H1 (cell line): Measurements from ENCODE around the gene C15orf39. TPM values are rescaled to one million over a fixed set of nuclear protein-coding genes. Genes with fewer than 3 reads are reported as not detected.

Source experiments
- CTCF ChIA-PET: fragments of 300-600 bp; sonication (Branson Sonifier 250); formaldehyde crosslinking; loops from one replicate; lab custom pipeline; 2021; ENCODE audit not compliant: partially characterized antibody; lab: Charles Lee
- POLR2A ChIA-PET: fragments of 300-600 bp; sonication (Branson Sonifier 250); formaldehyde crosslinking; loops from one replicate; lab custom pipeline; 2021; ENCODE audit warnings: inconsistent platforms; ENCODE audit not compliant: partially characterized antibody; lab: Charles Lee
- DNase-seq, 2 experiments: peaks; one replicate each; pipeline versions ENCODE4 v3.0.0 to v3.0.0-alpha.2; 2010 to 2022; ENCODE audit warnings: low spot score in 2 of 2, low read depth in 1 of 2, mixed read lengths in 1 of 2
- FAIRE-seq: peaks from 2 replicates; lab custom pipeline; 2011; peaks lifted over from hg19 to GRCh38; lab: Jason Lieb, UNC
- H2AFZ ChIP-seq: 2 replicates; pipeline ENCODE4 v1.8.1; 2012; ENCODE audit warnings: low read length, inconsistent platforms
- H2AK5ac ChIP-seq: 2 replicates; pipeline ENCODE4 v1.6.1; 2013; ENCODE audit warnings: low read depth, low read length
- H2BK120ac ChIP-seq: replicated peaks from 2 replicates; pipeline ENCODE3; 2013; ENCODE audit warnings: low read depth, low read length, inconsistent platforms
- H2BK12ac ChIP-seq: 2 replicates; pipeline ENCODE4 v1.6.1; 2013; ENCODE audit warnings: low read depth, low read length
- H2BK15ac ChIP-seq: 2 replicates; pipeline ENCODE4 v1.6.1; 2013; ENCODE audit warnings: low read length
- H2BK20ac ChIP-seq: 2 replicates; pipeline ENCODE4 v1.6.1; 2013; ENCODE audit warnings: low read length
- H2BK5ac ChIP-seq: 2 replicates; pipeline ENCODE4 v1.6.1; 2013; ENCODE audit warnings: low read depth, low read length
- H3K14ac ChIP-seq: 2 replicates; pipeline ENCODE4 v1.6.1; 2013; ENCODE audit warnings: inconsistent platforms; ENCODE audit not compliant: insufficient read length
- H3K18ac ChIP-seq: 2 replicates; pipeline ENCODE4 v1.6.1; 2013; ENCODE audit warnings: low read length; ENCODE audit errors: extremely low read depth
- H3K23ac ChIP-seq: 2 replicates; pipeline ENCODE4 v1.6.1; 2013; ENCODE audit warnings: inconsistent platforms; ENCODE audit not compliant: insufficient read length
- H3K23me2 ChIP-seq: 2 replicates; pipeline ENCODE4 v1.6.1; 2013; ENCODE audit warnings: low read depth, low read length
- H3K27ac ChIP-seq: 2 replicates; pipeline ENCODE4 v1.6.1; 2011; ENCODE audit warnings: low read depth, low read length, inconsistent platforms
- H3K27me3 ChIP-seq, 4 experiments: replicated peaks in 1 of 4; 1 replicate in 1 of 4; 2 replicates in 3 of 4; pipeline versions ENCODE4 v1.6.1 to v1.8.1; 2011 to 2013; ENCODE audit warnings: low read length in 3 of 4, mild to moderate bottlenecking in 3 of 4, inconsistent platforms in 2 of 4, mixed read lengths in 2 of 4, moderate library complexity in 1 of 4; ENCODE audit not compliant: control insufficient read depth in 3 of 4, insufficient read depth in 3 of 4; ENCODE audit errors: extremely low read depth in 1 of 4
- H3K36me3 ChIP-seq, 4 experiments: 2 replicates each; pipeline versions ENCODE4 v1.6.1 to v1.8.1; 2011 to 2013; ENCODE audit warnings: mild to moderate bottlenecking in 4 of 4, low read length in 3 of 4, moderate library complexity in 2 of 4, control low read depth in 1 of 4, inconsistent platforms in 1 of 4; ENCODE audit not compliant: insufficient read depth in 4 of 4, control insufficient read depth in 2 of 4
- H3K4ac ChIP-seq: replicated peaks from 2 replicates; pipeline ENCODE3; 2013; ENCODE audit warnings: low read length, low read depth, mixed read lengths, inconsistent platforms; ENCODE audit not compliant: insufficient read length
- H3K4me1 ChIP-seq, 4 experiments: replicated peaks in 1 of 4; 1 replicate in 1 of 4; 2 replicates in 3 of 4; pipeline versions ENCODE4 v1.6.1 to v1.8.1; 2011 to 2013; ENCODE audit warnings: low read length in 3 of 4, inconsistent platforms in 2 of 4, mixed read lengths in 1 of 4; ENCODE audit not compliant: insufficient read depth in 4 of 4, control insufficient read depth in 3 of 4
- H3K4me2 ChIP-seq, 2 experiments: 2 replicates each; pipeline versions ENCODE4 v1.6.1 to v1.8.1; 2011 to 2013; ENCODE audit warnings: low read depth in 2 of 2, low read length in 2 of 2, control low read depth in 1 of 2, inconsistent platforms in 1 of 2, mild to moderate bottlenecking in 1 of 2; ENCODE audit not compliant: insufficient read depth in 1 of 2
- H3K4me3 ChIP-seq, 4 experiments: fragments of 200-600, 300-600 bp in 1 of 4; sonication (generic), shearing (Covaris generic), sonication (Bioruptor Twin) in 1 of 4; 2 replicates each; pipeline versions ENCODE4 v1.5.1 to v1.8.1; 2011 to 2016; ENCODE audit warnings: low read length in 4 of 4, low read depth in 3 of 4, control low read depth in 2 of 4, inconsistent platforms in 2 of 4, mild to moderate bottlenecking in 2 of 4, mixed read lengths in 1 of 4, moderate library complexity in 1 of 4; ENCODE audit not compliant: insufficient read depth in 2 of 4; ENCODE audit errors: extremely low read depth in 1 of 4
- H3K56ac ChIP-seq: replicated peaks from 2 replicates; pipeline ENCODE3; 2013; ENCODE audit warnings: low read depth, mild to moderate bottlenecking, mixed read lengths, low read length, inconsistent platforms; ENCODE audit not compliant: insufficient read length
- H3K79me1 ChIP-seq: 2 replicates; pipeline ENCODE4 v1.6.1; 2013; ENCODE audit warnings: low read depth, low read length, control low read depth
- H3K79me2 ChIP-seq, 2 experiments: 2 replicates each; pipeline versions ENCODE4 v1.6.1 to v1.8.1; 2012 to 2013; ENCODE audit warnings: low read length in 2 of 2, mild to moderate bottlenecking in 2 of 2, inconsistent platforms in 1 of 2; ENCODE audit not compliant: insufficient read depth in 2 of 2, control insufficient read depth in 1 of 2
- H3K9ac ChIP-seq, 4 experiments: replicated peaks in 1 of 4; 1 replicate in 1 of 4; 2 replicates in 3 of 4; pipeline versions ENCODE4 v1.6.1 to v1.8.1; 2011 to 2013; ENCODE audit warnings: low read depth in 3 of 4, low read length in 3 of 4, control low read depth in 2 of 4, mild to moderate bottlenecking in 2 of 4, moderate library complexity in 2 of 4, inconsistent platforms in 1 of 4; ENCODE audit errors: extremely low read depth in 1 of 4
- H3K9me3 ChIP-seq, 2 experiments: 2 replicates each; pipeline versions ENCODE4 v1.6.1 to v1.8.1; 2012 to 2013; ENCODE audit warnings: mild to moderate bottlenecking in 2 of 2, moderate library complexity in 2 of 2, control low read depth in 1 of 2, inconsistent platforms in 1 of 2, low read depth in 1 of 2, low read length in 1 of 2, mixed read lengths in 1 of 2; ENCODE audit not compliant: insufficient read depth in 2 of 2
- H4K20me1 ChIP-seq, 2 experiments: replicated peaks in 1 of 2; 2 replicates each; pipeline versions ENCODE3 to v1.8.1; 2011 to 2013; ENCODE audit warnings: inconsistent platforms in 2 of 2, low read length in 2 of 2, mild to moderate bottlenecking in 1 of 2; ENCODE audit not compliant: insufficient read depth in 2 of 2, control insufficient read depth in 1 of 2
- H4K5ac ChIP-seq: 2 replicates; pipeline ENCODE4 v1.6.1; 2013; ENCODE audit warnings: low read length, low read depth, mixed read lengths, inconsistent platforms; ENCODE audit not compliant: insufficient read length
- H4K8ac ChIP-seq: 2 replicates; pipeline ENCODE4 v1.8.0; 2013; ENCODE audit warnings: mild to moderate bottlenecking, moderate library complexity, low read length, inconsistent platforms; ENCODE audit not compliant: insufficient read depth; ENCODE audit errors: extremely low read depth
- H4K91ac ChIP-seq: replicated peaks from 2 replicates; pipeline ENCODE3; 2013; ENCODE audit warnings: low read length, mixed read lengths, inconsistent platforms; ENCODE audit not compliant: insufficient read length
- POLR2AphosphoS5 ChIP-seq: IDR thresholded peaks from 2 replicates; pipeline ENCODE4 v1.6.1; 2011; ENCODE audit warnings: low read depth, low read length
- TEAD4 ChIP-seq: IDR thresholded peaks from 2 replicates; pipeline ENCODE4 v1.6.1; 2012; ENCODE audit warnings: low read depth, low read length, inconsistent platforms, mixed read lengths
- YY1 ChIP-seq: IDR thresholded peaks from 2 replicates; pipeline ENCODE4 v1.6.1; 2011; ENCODE audit warnings: low read depth, mild to moderate bottlenecking, low read length
- WGBS, 2 experiments: shearing (Covaris generic) in 1 of 2; methylation state at CpG; one replicate each; pipeline versions ENCODE4 v1.1.6 to v1.1.7; 2013 to 2015; ENCODE audit warnings: low lambda C conversion rate in 2 of 2, mixed read lengths in 2 of 2, inconsistent platforms in 1 of 2, low coverage in 1 of 2, missing lambda C conversion rate in 1 of 2; ENCODE audit not compliant: insufficient replicate concordance in 2 of 2, insufficient coverage in 1 of 2, insufficient read length in 1 of 2; ENCODE audit errors: extremely low coverage in 1 of 2, missing lambda C conversion rate in 1 of 2; 5-methylcytosine and 5-hydroxymethylcytosine counted together
- polyA plus RNA-seq, 7 experiments: library from polyadenylated mRNA; depleted of rRNA in 3 of 7; stranded (reverse) in 5 of 7; unstranded in 2 of 7; fragments of >200 nt in 5 of 7; fragments of 200-250 nt in 2 of 7; gene quantifications; 1 replicate in 5 of 7; 2 replicates in 1 of 7; 4 replicates in 1 of 7; pipeline versions ENCODE4 v1.2.1 to v1.2.3, GENCODE V29; 2011 to 2013; ENCODE audit warnings: missing spikeins in 2 of 7, mixed read lengths in 2 of 7
- total RNA-seq: library from RNA; stranded (reverse); fragmentation: NEBNext Ultra II Directional; extraction: Animal tissue kit (Norgen Biotek cat#: 25700); gene quantifications from 2 replicates; pipeline ENCODE4 v1.2.1, GENCODE V29; 2021
- TF ChIP-seq, protein P1 (sequence below): IDR thresholded peaks from 2 replicates; pipeline ENCODE4 v1.6.1; 2012; ENCODE audit warnings: low read length, inconsistent platforms

The C15orf39 gene
- total and polyA plus RNA-seq, 2 of the 8 experiments (the other 6 are each of a cell fraction or from before 2014, with no cell fraction given) = 13.8 to 38.5 TPM

DNA sequence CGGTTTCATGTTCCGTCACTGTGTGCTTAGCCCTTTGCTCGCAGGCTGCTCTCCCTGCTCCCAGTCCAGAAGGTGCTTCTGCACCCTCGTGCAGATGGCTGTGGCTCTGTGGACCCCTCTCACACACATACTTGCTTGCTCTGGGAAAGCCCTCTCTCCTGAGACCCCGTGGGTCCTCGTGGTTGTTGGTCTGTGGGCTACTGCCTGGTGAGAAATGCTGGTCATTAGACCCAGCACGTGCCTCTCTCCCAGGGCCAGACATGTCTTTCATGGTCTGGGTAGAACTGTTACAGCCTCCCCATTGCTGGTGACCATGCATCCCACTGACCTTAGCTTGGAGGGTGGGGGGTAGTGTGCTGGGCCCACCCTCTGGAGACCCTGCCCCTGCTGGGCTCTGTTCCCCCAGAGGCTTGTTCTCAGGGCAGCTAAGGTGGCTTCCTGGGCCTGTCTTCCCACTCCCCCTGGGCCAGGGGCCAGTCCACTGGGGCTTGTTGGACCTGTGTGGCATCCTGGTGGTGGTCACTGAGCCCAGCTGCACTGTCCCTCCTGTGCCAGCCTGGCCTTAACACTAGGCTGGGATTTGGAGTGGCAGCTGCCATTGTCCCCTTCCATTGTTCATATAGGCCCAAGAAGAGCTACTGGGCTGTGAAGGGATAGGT is 10.6 kb downstream of the C15orf39 start:
- H3K79me1 ChIP-seq = peaks cover 5% of the 10 kb centered on the region; the same call in 1 of the 2 replicates
- no peak overlapping the region for H2BK15ac ChIP-seq
- H3K27me3 ChIP-seq = no peaks in the 10 kb centered on the region
- no peak overlapping the region for H2BK12ac ChIP-seq
- H3K79me2 ChIP-seq = peaks cover 0 to 27% of the 10 kb centered on the region in 2 experiments; a peak in 2 of 4 replicates
- H2BK5ac ChIP-seq = no peak overlapping the region
- H2AFZ ChIP-seq = no peak overlapping the region
- H3K14ac ChIP-seq = no peak overlapping the region
- no peak overlapping the region for H4K91ac ChIP-seq
- H3K9ac ChIP-seq = no peak overlapping the region
- peaks cover 27 to 41% (median 28%) of the 10 kb centered on the region in 4 experiments; a peak in 7 of 8 replicates for H3K36me3 ChIP-seq
- no peak overlapping the region for H3K4ac ChIP-seq
- DNase-seq = no peak
- peaks cover 37 to 46% of the 10 kb centered on the region in 2 experiments for H4K20me1 ChIP-seq
- 91% methylated on average over 7 of the region's 7 CpGs; no CpG with 5 or more reads in 1 of the 2 experiments for WGBS, 2 experiments
- H4K5ac ChIP-seq = no peak overlapping the region
- FAIRE-seq = no peak
- no peak overlapping the region for H3K4me3 ChIP-seq
- no peak overlapping the region for H2BK120ac ChIP-seq
- H3K56ac ChIP-seq = no peak overlapping the region
- H3K9me3 ChIP-seq = no peaks in the 10 kb centered on the region
- no peak for TF ChIP-seq YY1
- TF ChIP-seq TEAD4 = no peak
- TF ChIP-seq POLR2AphosphoS5 = no peak
- TF ChIP-seq, protein P1, sequence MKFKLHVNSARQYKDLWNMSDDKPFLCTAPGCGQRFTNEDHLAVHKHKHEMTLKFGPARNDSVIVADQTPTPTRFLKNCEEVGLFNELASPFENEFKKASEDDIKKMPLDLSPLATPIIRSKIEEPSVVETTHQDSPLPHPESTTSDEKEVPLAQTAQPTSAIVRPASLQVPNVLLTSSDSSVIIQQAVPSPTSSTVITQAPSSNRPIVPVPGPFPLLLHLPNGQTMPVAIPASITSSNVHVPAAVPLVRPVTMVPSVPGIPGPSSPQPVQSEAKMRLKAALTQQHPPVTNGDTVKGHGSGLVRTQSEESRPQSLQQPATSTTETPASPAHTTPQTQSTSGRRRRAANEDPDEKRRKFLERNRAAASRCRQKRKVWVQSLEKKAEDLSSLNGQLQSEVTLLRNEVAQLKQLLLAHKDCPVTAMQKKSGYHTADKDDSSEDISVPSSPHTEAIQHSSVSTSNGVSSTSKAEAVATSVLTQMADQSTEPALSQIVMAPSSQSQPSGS = no peak
- no peak overlapping the region for H3K23ac ChIP-seq
- no peak overlapping the region for H2BK20ac ChIP-seq
- no peak overlapping the region for H3K4me2 ChIP-seq
- H4K8ac ChIP-seq = no peak overlapping the region
- H3K27ac ChIP-seq = no peak overlapping the region; the same call in 1 of the 2 replicates
- no peaks in the 10 kb centered on the region for H3K23me2 ChIP-seq
- ChIA-PET POLR2A (interaction anchor here (1.6 kb wide), 1 partner anchor 11 kb away, joined by 4 read pairs; the partner anchor contains the start of gene C15orf39), CTCF (interaction anchor here (0.9 to 5.6 kb wide), 6 partner anchors 9 to 182 kb away, joined by 3 to 24 read pairs (median 4); partner anchors contain the start of gene C15orf39)
- H3K4me1 ChIP-seq = peaks cover 0 to 17% (median 3%) of the 10 kb centered on the region in 4 experiments; a peak in 4 of 7 replicates
- no peak overlapping the region for H2AK5ac ChIP-seq
- H3K18ac ChIP-seq = no peak overlapping the region
